Testis (tissue), 3 donors: ENCODE data around the gene TUBGCP5. TPM values are rescaled to one million over a fixed set of nuclear protein-coding genes. Genes with fewer than 3 reads are reported as not detected.

Experiments
- DNase-seq: peaks from one replicate; pipeline ENCODE4 v3.0.0-alpha.2; 2019
- H3K27ac ChIP-seq, 2 donors: fragments of 200-600 bp; sonication (generic); one replicate each; pipeline ENCODE4 v1.5.1; 2019
- H3K27me3 ChIP-seq: fragments of 200-600 bp; sonication (generic); one replicate; pipeline ENCODE4 v1.5.1; 2019
- H3K36me3 ChIP-seq: fragments of 200-600 bp; sonication (generic); one replicate; pipeline ENCODE4 v1.5.1; 2017; ENCODE audit warnings: low read depth; ENCODE audit errors: missing control alignments
- H3K4me1 ChIP-seq: fragments of 200-600 bp; sonication (generic); one replicate; pipeline ENCODE4 v1.5.1; 2019
- H3K4me3 ChIP-seq, 2 donors: fragments of 200-600 bp; sonication (generic); one replicate each; pipeline ENCODE4 v1.5.1; 2017 to 2019
- H3K9me3 ChIP-seq: fragments of 200-600 bp; sonication (generic); one replicate; pipeline ENCODE4 v1.5.1; 2017
- CTCF ChIP-seq, 3 experiments: fragments of 450-650 bp in 2 of 3; fragments of 200-600 bp in 1 of 3; sonication (generic) in 1 of 3; IDR thresholded peaks; one replicate each; pipeline ENCODE4 v1.5.1; 2016 to 2019; ENCODE audit warnings: antibody characterized with exemption in 3 of 3, mild to moderate bottlenecking in 2 of 3, moderate library complexity in 1 of 3
- POLR2A ChIP-seq: fragments of 450-650 bp; IDR thresholded peaks from one replicate; pipeline ENCODE4 v1.6.1; 2017; ENCODE audit warnings: antibody characterized with exemption, mild to moderate bottlenecking, moderate library complexity
- WGBS, 2 donors: methylation state at CpG; one replicate each; pipeline ENCODE4 v1.1.5; 2018; 5-methylcytosine and 5-hydroxymethylcytosine counted together
- intact Hi-C: fragments of 100-400 bp; cut with DNase I; formaldehyde crosslinking; loops from one replicate; pipeline ENCODE4 v1.15.1; 2023; ENCODE audit warnings: low total_unique reads
- polyA plus RNA-seq: library from polyadenylated mRNA; stranded (reverse); fragments of 350-450 nt; fragmentation: Illumina TruSeq; extraction: RNeasy Lipid Tissue Mini Kit (QIAGEN cat#74804); gene quantifications from one replicate; pipeline ENCODE4 v1.2.3, GENCODE V29; 2014; ENCODE audit warnings: low read depth, low replicate concordance; ENCODE audit not compliant: insufficient read depth
- total RNA-seq, 2 donors: library from RNA; depleted of rRNA; stranded (reverse); fragments of >200 nt; gene quantifications; one replicate each; pipeline ENCODE4 v1.2.3, GENCODE V29; 2016

The TUBGCP5 gene
- total and polyA plus RNA-seq, 3 donors from 2014 or later: 28.6 to 55.1 (median 45.8) TPM

DNA sequence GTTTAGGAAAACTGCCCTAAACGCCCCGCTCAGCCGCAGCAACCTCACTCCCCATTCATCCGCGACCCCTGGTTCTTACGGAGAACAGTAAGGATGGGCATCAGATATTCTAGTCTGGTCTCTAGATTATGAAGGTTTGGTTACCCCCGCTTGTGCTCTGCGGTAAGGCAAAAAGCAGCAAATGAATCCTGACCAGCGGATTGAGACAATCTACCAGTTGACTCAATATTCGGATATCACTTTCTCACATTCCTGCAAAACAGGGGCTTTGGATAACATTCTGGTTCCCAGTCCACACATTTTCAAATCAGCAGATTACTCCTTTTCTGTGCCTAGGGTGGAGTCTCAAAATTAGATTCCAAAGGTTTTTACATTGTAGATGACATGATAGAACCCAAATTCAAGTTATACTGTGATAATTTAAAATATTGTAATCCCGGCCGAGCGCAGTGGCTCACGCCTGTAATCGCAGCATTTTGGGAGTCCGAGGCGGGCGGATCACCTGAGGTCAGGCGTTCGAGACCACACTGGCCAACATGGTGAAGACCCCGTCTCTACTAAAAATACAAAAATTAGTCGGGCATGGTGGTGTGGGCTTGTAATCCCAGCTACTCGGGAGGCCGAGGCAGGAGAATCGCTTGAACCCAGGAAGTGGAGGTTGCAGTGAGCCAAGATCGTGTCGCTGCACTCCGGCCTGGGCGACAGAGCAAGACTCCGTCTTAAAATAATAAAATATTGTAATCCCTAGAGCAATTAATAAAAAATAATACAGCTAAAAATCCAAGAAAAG, 58.1 kb downstream of the TUBGCP5 start:
- Histone ChIP-seq H3K27ac (peak overlapping the region; percentile 73 to 79), H3K27me3 (no peaks in the 10 kb centered on the region), H3K4me3 (peak overlapping the region; percentile 87 to 96), H3K36me3 (no peaks in the 10 kb centered on the region), H3K4me1 (peaks cover 3% of the 10 kb centered on the region), H3K9me3 (no peaks in the 10 kb centered on the region)
- peak; percentile 13 for DNase-seq
- intact Hi-C loops: no loop called here
- TF ChIP-seq POLR2A: no peak
- TF ChIP-seq CTCF (IDR thresholded peaks at IDR 0.05): no peak
- 47 to 58% methylated on average over 30 of the region's 30 CpGs for WGBS, 2 donors

GRCh38 chr15:22980189-22981050, 58.9 kb downstream of the TUBGCP5 start, which contains the start of gene CYFIP1:
Gene CYFIP1, minus strand, starts transcription at chr15:22980368. Its CDS starts 33,083 bp downstream, at chr15:22947285.
- H3K9me3 ChIP-seq: no peaks in the 10 kb centered on the region
- WGBS, 2 donors: 0% methylated on average over 21 to 46 of the region's 93 CpGs
- no peak for TF ChIP-seq POLR2A
- no peak for TF ChIP-seq CTCF (IDR thresholded peaks at IDR 0.05)
- no peaks in the 10 kb centered on the region for H3K36me3 ChIP-seq
- peaks cover 3% of the 10 kb centered on the region for H3K4me1 ChIP-seq
- H3K27me3 ChIP-seq: no peaks in the 10 kb centered on the region
- H3K27ac ChIP-seq: peak within 1 kb of the TSS; percentile 73 to 79
- intact Hi-C loops: no loop called here
- DNase-seq: peak; percentile 79
- peak within 1 kb of the TSS; percentile 87 to 96 for H3K4me3 ChIP-seq

- peaks cover 3% of the 10 kb centered on the region for H3K4me1 ChIP-seq
- H3K27ac ChIP-seq: peak overlapping the region in 1 of 2 donors; percentile 73
- no peaks in the 10 kb centered on the region for H3K36me3 ChIP-seq
- 1% methylated on average over 40 to 72 of the region's 88 CpGs for WGBS, 2 donors
- H3K9me3 ChIP-seq: no peaks in the 10 kb centered on the region
- H3K27me3 ChIP-seq: no peaks in the 10 kb centered on the region
- DNase-seq: peak; percentile 82
- intact Hi-C loops: no loop called here
- no peak for TF ChIP-seq CTCF (IDR thresholded peaks at IDR 0.05)
- TF ChIP-seq POLR2A: no peak
- peak overlapping the region; percentile 87 to 96 for H3K4me3 ChIP-seq
Measured at GRCh38 chr15:22979238-22980188, 59.9 kb downstream of the TUBGCP5 start.

- H3K27ac ChIP-seq: no peak overlapping the region
- WGBS, 2 donors: 14 to 16% methylated on average over 15 to 22 of the region's 22 CpGs
- intact Hi-C loops: no loop called here
- no peak for TF ChIP-seq POLR2A
- no peak for TF ChIP-seq CTCF (IDR thresholded peaks at IDR 0.05)
- H3K27me3 ChIP-seq: no peaks in the 10 kb centered on the region
- H3K9me3 ChIP-seq: no peaks in the 10 kb centered on the region
- H3K4me1 ChIP-seq: peaks cover 3% of the 10 kb centered on the region
- peak overlapping the region; percentile 87 to 96 for H3K4me3 ChIP-seq
- DNase-seq: no peak
- no peaks in the 10 kb centered on the region for H3K36me3 ChIP-seq
Measured at GRCh38 chr15:22978691-22979237, 60.6 kb downstream of the TUBGCP5 start.
